ENCODE measurements around the gene GPRC5B. TPM values are rescaled to one million over a fixed set of nuclear protein-coding genes. Genes with fewer than 3 reads are reported as not detected.

GPRC5B gene
- total RNA-seq, 5 donors from 2014 or later (not counting 1 experiment from before 2014, with no cell fraction given) = 1.2 to 4.4 (median 1.4) TPM

- 39% methylated on average over 3 of the region's 4 CpGs for WGBS (ENCODE audit: insufficient coverage)
- Histone ChIP-seq H3K4me3 (ENCODE audit: control insufficient read depth in 1 of 2, extremely low read depth in 1 of 2, low read length in 1 of 2) (no peak overlapping the region), H3K9me3 (no peaks in the 10 kb centered on the region), H3K36me3 (ENCODE audit: control insufficient read depth in 2 of 2, extremely low read depth in 1 of 2, insufficient read depth in 1 of 2, low read length in 1 of 2) (no peaks in the 10 kb centered on the region), H3K4me1 (ENCODE audit: control insufficient read depth in 1 of 2, extremely low read depth in 1 of 2, insufficient read depth in 2 of 2, low read length in 2 of 2) (peaks cover 2 to 15% of the 10 kb centered on the region in 2 experiments), H3K27ac (ENCODE audit: low read length) (no peak overlapping the region), H3K27me3 (replicated peaks in 1 of 2; ENCODE audit: control insufficient read depth in 2 of 2, extremely low read depth in 1 of 2, insufficient read depth in 2 of 2, low read length in 1 of 2) (peaks cover 0 to 3% of the 10 kb centered on the region in 2 experiments)
- Mint-ChIP-seq H3K36me3 (no peaks in the 10 kb centered on the region), H3K4me1 (peaks cover 13 to 25% (median 21%) of the 10 kb centered on the region in 3 donors), H3K27me3 (no peaks in the 10 kb centered on the region), H3K27ac (no peak overlapping the region), H3K9me3 (peaks cover 13 to 21% (median 19%) of the 10 kb centered on the region in 3 donors), H3K4me3 (no peak overlapping the region)
- no peak for DNase-seq
- ATAC-seq (replicated peaks in 1 of 4) = no peak
- ChIA-PET CTCF (no interaction called here), POLR2A (no interaction called here)
Measured at GRCh38 chr16:19809121-19809635, 75.5 kb downstream of the GPRC5B start.

- Mint-ChIP-seq H3K4me3 (no peak overlapping the region), H3K27me3 (no peaks in the 10 kb centered on the region), H3K36me3 (no peaks in the 10 kb centered on the region), H3K9me3 (peaks cover 9 to 17% (median 14%) of the 10 kb centered on the region in 3 donors), H3K27ac (no peak overlapping the region), H3K4me1 (peaks cover 13 to 29% (median 21%) of the 10 kb centered on the region in 3 donors)
- ATAC-seq (replicated peaks in 1 of 4) = no peak
- Histone ChIP-seq H3K27me3 (replicated peaks in 1 of 2; ENCODE audit: control insufficient read depth in 2 of 2, extremely low read depth in 1 of 2, insufficient read depth in 2 of 2, low read length in 1 of 2) (peaks cover 0 to 3% of the 10 kb centered on the region in 2 experiments), H3K9me3 (no peaks in the 10 kb centered on the region), H3K36me3 (ENCODE audit: control insufficient read depth in 2 of 2, extremely low read depth in 1 of 2, insufficient read depth in 1 of 2, low read length in 1 of 2) (no peaks in the 10 kb centered on the region), H3K4me1 (ENCODE audit: control insufficient read depth in 1 of 2, extremely low read depth in 1 of 2, insufficient read depth in 2 of 2, low read length in 2 of 2) (peaks cover 2 to 19% of the 10 kb centered on the region in 2 experiments), H3K27ac (ENCODE audit: low read length) (no peak overlapping the region), H3K4me3 (ENCODE audit: control insufficient read depth in 1 of 2, extremely low read depth in 1 of 2, low read length in 1 of 2) (no peak overlapping the region)
- ChIA-PET POLR2A (no interaction called here), CTCF (no interaction called here)
- no peak for DNase-seq
- 80% methylated on average over 2 of the region's 5 CpGs for WGBS (ENCODE audit: insufficient coverage)
Measured at GRCh38 chr16:19808061-19808641, 76.5 kb downstream of the GPRC5B start.

Other genes starting within 250 kb of the GPRC5B start
- gene KNOP1, start 166.6 kb downstream of the GPRC5B start, total RNA-seq = 10 to 100 TPM in 4 of 5 donors, 1 to 10 TPM in 1; 8.2 to 20.4 (median 18.6) TPM
- 1 to 10 TPM; 1.6 to 3.3 (median 2.0) TPM for gene IQCK, start 166.6 kb downstream of the GPRC5B start, total RNA-seq
- not detected for gene GPR139, start 189.0 kb upstream of the GPRC5B start, total RNA-seq

Measured in T-cell (primary cell).